Lower lobe of right lung (tissue), 2 donors: ENCODE data around the gene STXBP5. TPM values are rescaled to one million over a fixed set of nuclear protein-coding genes. Genes with fewer than 3 reads are reported as not detected.

ENCODE experiments used
- ATAC-seq, 2 donors: fragments of 200-7000 bp; cut with Tn5 transposase; one replicate each; pipeline ENCODE4 v1.9.1; 2020 to 2022; ENCODE audit warnings: mild to moderate bottlenecking in 2 of 2, moderate library complexity in 2 of 2
- DNase-seq: peaks from one replicate; pipeline ENCODE4 v3.0.0-alpha.2; 2020
- H3K27ac ChIP-seq: fragments of 200-600 bp; one replicate; pipeline ENCODE4 v1.8.0; 2022
- H3K27me3 ChIP-seq: fragments of 200-600 bp; one replicate; pipeline ENCODE4 v1.8.0; 2022; ENCODE audit warnings: low read depth
- H3K36me3 ChIP-seq: fragments of 200-600 bp; one replicate; pipeline ENCODE4 v1.8.0; 2022; ENCODE audit warnings: mild to moderate bottlenecking
- H3K4me1 ChIP-seq: fragments of 200-600 bp; one replicate; pipeline ENCODE4 v1.8.0; 2022
- H3K4me3 ChIP-seq: fragments of 200-600 bp; one replicate; pipeline ENCODE4 v1.8.0; 2022; ENCODE audit warnings: mild to moderate bottlenecking
- H3K9me3 ChIP-seq: fragments of 200-600 bp; one replicate; pipeline ENCODE4 v1.8.0; 2022
- intact Hi-C: fragments of 100-400 bp; cut with DNase I; formaldehyde crosslinking; loops from one replicate; pipeline ENCODE4 v1.11.0; 2022
- total RNA-seq: library from RNA; stranded (reverse); fragmentation: NEBNext Ultra II Directional; extraction: Animal tissue kit (Norgen Biotek cat#: 25700); gene quantifications from one replicate; pipeline ENCODE4 v1.2.1, GENCODE V29; 2021
- TF ChIP-seq, protein P1 (sequence below): fragments of 200-600 bp; IDR thresholded peaks from one replicate; pipeline ENCODE4 v1.8.0; 2022; ENCODE audit warnings: antibody characterized with exemption, mild to moderate bottlenecking
- donor health status: DM: no; HTN: yes; CAD: no; lungs with severe emphysema.

The STXBP5 gene
- total RNA-seq, 1 donor from 2014 or later = 21.2 TPM

DNA sequence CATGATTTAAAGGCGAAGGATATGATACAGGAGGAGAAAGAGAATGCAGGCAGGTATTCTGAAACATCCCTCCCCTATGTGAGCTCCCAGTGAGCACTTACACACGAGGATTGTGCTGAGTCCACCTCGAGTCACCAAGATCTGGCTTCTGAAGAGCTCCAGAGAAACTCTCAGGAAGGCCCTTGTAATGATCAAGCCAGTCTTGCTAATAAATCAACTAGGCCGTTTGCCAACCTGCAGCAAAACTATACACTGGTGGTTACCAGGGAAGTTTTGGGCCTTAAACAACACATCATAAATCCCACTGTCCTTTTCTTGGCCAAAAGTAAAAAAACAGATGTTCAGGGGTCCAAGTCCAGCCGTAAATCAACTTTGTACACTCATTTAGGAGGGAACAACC is 79.2 kb downstream of the STXBP5 start:
- TF ChIP-seq, protein P1, sequence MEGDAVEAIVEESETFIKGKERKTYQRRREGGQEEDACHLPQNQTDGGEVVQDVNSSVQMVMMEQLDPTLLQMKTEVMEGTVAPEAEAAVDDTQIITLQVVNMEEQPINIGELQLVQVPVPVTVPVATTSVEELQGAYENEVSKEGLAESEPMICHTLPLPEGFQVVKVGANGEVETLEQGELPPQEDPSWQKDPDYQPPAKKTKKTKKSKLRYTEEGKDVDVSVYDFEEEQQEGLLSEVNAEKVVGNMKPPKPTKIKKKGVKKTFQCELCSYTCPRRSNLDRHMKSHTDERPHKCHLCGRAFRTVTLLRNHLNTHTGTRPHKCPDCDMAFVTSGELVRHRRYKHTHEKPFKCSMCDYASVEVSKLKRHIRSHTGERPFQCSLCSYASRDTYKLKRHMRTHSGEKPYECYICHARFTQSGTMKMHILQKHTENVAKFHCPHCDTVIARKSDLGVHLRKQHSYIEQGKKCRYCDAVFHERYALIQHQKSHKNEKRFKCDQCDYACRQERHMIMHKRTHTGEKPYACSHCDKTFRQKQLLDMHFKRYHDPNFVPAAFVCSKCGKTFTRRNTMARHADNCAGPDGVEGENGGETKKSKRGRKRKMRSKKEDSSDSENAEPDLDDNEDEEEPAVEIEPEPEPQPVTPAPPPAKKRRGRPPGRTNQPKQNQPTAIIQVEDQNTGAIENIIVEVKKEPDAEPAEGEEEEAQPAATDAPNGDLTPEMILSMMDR = no peak
- intact Hi-C loops = no loop called here
- Histone ChIP-seq H3K9me3 (no peaks in the 10 kb centered on the region), H3K27me3 (no peaks in the 10 kb centered on the region), H3K4me1 (no peaks in the 10 kb centered on the region), H3K4me3 (no peak overlapping the region), H3K36me3 (peaks cover 9% of the 10 kb centered on the region), H3K27ac (no peak overlapping the region)
- ATAC-seq = no peak
- DNase-seq = no peak

DNA sequence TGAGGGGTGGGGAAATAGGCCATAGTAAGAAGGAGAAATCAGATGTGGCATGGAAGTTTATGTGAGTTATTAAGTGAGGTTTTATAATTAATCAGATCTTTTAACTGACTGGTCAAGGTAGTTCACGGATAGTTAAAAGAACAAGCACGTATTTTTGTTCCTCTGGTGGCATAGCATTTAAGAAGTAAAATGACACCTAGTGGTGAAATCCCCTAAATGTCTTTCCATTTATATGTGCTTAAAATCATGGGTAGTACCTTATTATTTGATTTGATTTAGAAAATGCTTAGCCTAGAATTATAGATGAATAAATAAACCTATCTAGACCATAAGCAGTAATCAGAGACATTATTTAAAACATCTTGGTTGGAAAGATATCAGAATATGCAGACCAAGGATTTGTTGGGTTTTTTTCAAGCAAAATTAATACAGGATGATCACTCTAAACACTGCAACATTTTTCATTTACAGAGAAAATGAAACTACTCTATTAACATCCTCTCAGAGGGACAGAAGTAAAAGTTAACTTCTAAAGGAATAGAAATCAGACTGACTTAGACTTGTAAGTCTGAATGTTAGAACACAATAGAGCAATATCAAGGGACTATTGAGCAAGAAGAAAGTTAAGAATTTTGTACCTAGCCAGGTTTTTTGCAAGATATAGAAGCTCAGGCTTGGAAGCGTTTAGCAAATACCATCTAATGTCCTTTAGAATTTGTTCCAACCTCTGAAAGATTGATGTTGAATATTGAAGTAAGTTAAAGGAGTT is 81.1 kb downstream of the STXBP5 start:
- no peaks in the 10 kb centered on the region for H3K36me3 ChIP-seq
- no peaks in the 10 kb centered on the region for H3K4me1 ChIP-seq
- no peak for DNase-seq
- no peak overlapping the region for H3K4me3 ChIP-seq
- no peak overlapping the region for H3K27ac ChIP-seq
- peak in 1 of 2 donors; percentile 65 for ATAC-seq
- intact Hi-C loops = no loop called here
- no peaks in the 10 kb centered on the region for H3K27me3 ChIP-seq
- TF ChIP-seq, protein P1 = peak; percentile 54
- no peaks in the 10 kb centered on the region for H3K9me3 ChIP-seq

DNA sequence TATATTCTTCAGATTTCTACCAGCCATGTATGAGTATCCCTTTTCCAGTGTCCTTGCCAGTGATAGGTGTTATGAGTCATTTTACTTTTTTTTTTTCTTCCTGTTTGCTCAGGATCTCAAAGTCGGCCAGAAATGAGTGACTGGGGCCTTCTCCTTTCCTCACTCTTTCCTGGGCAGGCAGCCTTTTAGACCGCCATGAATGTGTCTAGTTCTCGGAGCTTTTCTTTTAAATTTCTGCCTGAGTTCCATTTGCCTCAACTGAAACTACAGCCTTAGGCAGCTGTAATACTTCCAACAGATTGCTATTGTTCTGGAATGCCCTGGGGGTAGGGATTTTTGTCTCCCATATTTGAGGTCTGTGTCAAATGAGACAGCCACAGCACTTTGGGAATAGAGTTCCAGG is 83.7 kb downstream of the STXBP5 start:
- TF ChIP-seq, protein P1 = no peak
- Histone ChIP-seq H3K9me3 (no peaks in the 10 kb centered on the region), H3K36me3 (no peaks in the 10 kb centered on the region), H3K4me3 (no peak overlapping the region), H3K4me1 (no peaks in the 10 kb centered on the region), H3K27ac (no peak overlapping the region), H3K27me3 (no peaks in the 10 kb centered on the region)
- ATAC-seq = peak in 1 of 2 donors; percentile 24
- intact Hi-C loops = no loop called here
- DNase-seq = no peak

DNA sequence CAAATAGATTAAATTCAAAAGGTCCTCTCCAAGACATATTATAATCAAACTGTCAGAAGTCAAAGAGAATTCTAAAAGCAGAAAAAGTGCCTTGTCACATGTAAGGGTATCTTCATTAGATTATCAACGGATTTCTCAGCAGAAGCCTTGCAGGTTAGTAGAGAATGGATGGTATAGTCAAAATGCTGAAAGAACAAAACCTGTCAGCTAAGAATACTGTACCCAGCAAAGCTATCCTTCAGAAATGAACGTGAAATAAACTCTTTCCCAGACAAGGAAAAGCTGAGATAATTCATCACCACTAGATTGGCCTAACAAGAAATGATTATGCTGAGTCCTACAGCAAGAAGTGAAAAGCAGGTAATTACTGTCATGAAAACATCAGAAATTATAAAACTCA is 92.9 kb downstream of the STXBP5 start:
- no peak overlapping the region for H3K27ac ChIP-seq
- TF ChIP-seq, protein P1 = no peak
- no peak overlapping the region for H3K4me3 ChIP-seq
- H3K36me3 ChIP-seq = no peaks in the 10 kb centered on the region
- intact Hi-C loops = no loop called here
- ATAC-seq = no peak
- no peaks in the 10 kb centered on the region for H3K27me3 ChIP-seq
- H3K9me3 ChIP-seq = no peaks in the 10 kb centered on the region
- H3K4me1 ChIP-seq = no peaks in the 10 kb centered on the region
- DNase-seq = no peak

DNA sequence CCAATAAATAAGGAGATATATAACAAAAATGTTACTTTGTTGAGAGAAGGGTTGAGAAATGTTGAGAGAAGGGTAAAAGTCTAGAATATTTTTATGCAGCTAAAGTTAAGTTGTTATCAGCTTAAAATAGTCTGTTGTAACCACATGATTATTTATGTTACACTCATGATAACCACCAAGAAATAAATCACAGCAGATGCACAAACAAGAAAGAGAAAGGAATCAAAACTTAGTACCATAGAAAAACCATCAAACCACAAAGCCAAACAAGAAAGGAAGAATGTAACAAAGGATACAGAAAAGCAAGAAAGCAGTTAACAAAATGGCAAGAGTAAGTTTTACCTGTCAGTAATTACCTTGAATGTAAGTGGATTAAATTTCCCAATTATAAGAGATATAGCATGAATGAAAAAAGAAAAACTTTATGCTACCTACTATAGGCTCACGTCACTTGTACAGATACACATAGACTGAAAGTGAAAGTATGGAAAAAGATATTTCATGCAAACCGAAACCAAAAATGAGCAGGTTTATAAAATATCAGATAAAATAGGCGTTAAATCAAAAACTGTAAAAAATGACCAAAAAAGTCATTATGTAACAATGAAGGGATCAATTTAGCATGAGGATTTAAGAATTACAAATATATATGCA is 93.6 kb downstream of the STXBP5 start:
- ATAC-seq = no peak

More for the DNA sequence above, 93.6 kb downstream of the STXBP5 start:
- Histone ChIP-seq H3K27ac (no peak overlapping the region), H3K9me3 (no peaks in the 10 kb centered on the region), H3K4me1 (no peaks in the 10 kb centered on the region), H3K36me3 (no peaks in the 10 kb centered on the region), H3K4me3 (no peak overlapping the region), H3K27me3 (no peaks in the 10 kb centered on the region)
- intact Hi-C loops = no loop called here
- no peak for DNase-seq
- TF ChIP-seq, protein P1 = no peak
